H9 (cell line): Measurements from ENCODE around the gene PHLDA1. TPM values are rescaled to one million over a fixed set of nuclear protein-coding genes. Genes with fewer than 3 reads are reported as not detected.

Source experiments
- DNase-seq: peaks from one replicate; pipeline ENCODE4 v3.0.0-alpha.2; 2017
- H2AFZ ChIP-seq: one replicate; pipeline ENCODE4 v1.6.1; 2013; ENCODE audit warnings: mild to moderate bottlenecking, low read length, control low read depth, moderate library complexity
- H2AK5ac ChIP-seq: 2 replicates; pipeline ENCODE4 v1.6.1; 2013; ENCODE audit warnings: low read length, control low read depth, mixed read lengths; ENCODE audit not compliant: insufficient read length
- H2BK120ac ChIP-seq: one replicate; pipeline ENCODE4 v1.6.1; 2013; ENCODE audit warnings: low read depth, mild to moderate bottlenecking, low read length, control low read depth, inconsistent platforms; ENCODE audit not compliant: poor library complexity, severe bottlenecking
- H2BK12ac ChIP-seq: 2 replicates; pipeline ENCODE4 v1.6.1; 2013; ENCODE audit warnings: low read length, control low read depth, mixed read lengths, low read depth; ENCODE audit not compliant: insufficient read length
- H2BK15ac ChIP-seq: 2 replicates; pipeline ENCODE4 v1.6.1; 2013; ENCODE audit warnings: low read depth, low read length, control low read depth
- H2BK20ac ChIP-seq: one replicate; pipeline ENCODE4 v1.6.1; 2013; ENCODE audit warnings: low read depth, mild to moderate bottlenecking, low read length, control low read depth, inconsistent platforms; ENCODE audit not compliant: poor library complexity, severe bottlenecking
- H2BK5ac ChIP-seq: 2 replicates; pipeline ENCODE4 v1.6.1; 2013; ENCODE audit warnings: low read length, control low read depth, mixed read lengths; ENCODE audit not compliant: insufficient read length
- H3K14ac ChIP-seq: 2 replicates; pipeline ENCODE4 v1.6.1; 2013; ENCODE audit warnings: low read length, control low read depth; ENCODE audit not compliant: insufficient read depth
- H3K18ac ChIP-seq: 2 replicates; pipeline ENCODE4 v1.6.1; 2013; ENCODE audit warnings: low read depth, mild to moderate bottlenecking, mixed read lengths, low read length, control low read depth; ENCODE audit not compliant: insufficient read length
- H3K23ac ChIP-seq: 2 replicates; pipeline ENCODE4 v1.6.1; 2013; ENCODE audit warnings: low read length, control low read depth, mixed read lengths, low read depth; ENCODE audit not compliant: insufficient read length
- H3K23me2 ChIP-seq: 2 replicates; pipeline ENCODE4 v1.6.1; 2013; ENCODE audit warnings: low read depth, mild to moderate bottlenecking, mixed read lengths, low read length, control low read depth; ENCODE audit not compliant: insufficient read length, poor library complexity, severe bottlenecking
- H3K27ac ChIP-seq: 2 replicates; pipeline ENCODE4 v1.5.1; 2013; ENCODE audit warnings: low read length, control low read depth, mixed read lengths, low read depth; ENCODE audit not compliant: insufficient read length
- H3K27me3 ChIP-seq: 2 replicates; pipeline ENCODE4 v1.6.1; 2013; ENCODE audit warnings: low read length, control low read depth, inconsistent platforms; ENCODE audit not compliant: insufficient read depth
- H3K4ac ChIP-seq: 2 replicates; pipeline ENCODE4 v1.6.1; 2013; ENCODE audit warnings: low read depth, mild to moderate bottlenecking, control low read depth, inconsistent platforms, low read length, moderate library complexity
- H3K4me1 ChIP-seq: 2 replicates; pipeline ENCODE4 v1.6.1; 2013; ENCODE audit warnings: low read length, control low read depth, inconsistent platforms; ENCODE audit not compliant: insufficient read depth
- H3K4me2 ChIP-seq: 2 replicates; pipeline ENCODE4 v1.6.1; 2013; ENCODE audit warnings: low read length, control low read depth, mixed read lengths; ENCODE audit not compliant: insufficient read length, insufficient read depth
- H3K56ac ChIP-seq: 2 replicates; pipeline ENCODE4 v1.6.1; 2013; ENCODE audit warnings: low read depth, mild to moderate bottlenecking, mixed read lengths, low read length, control low read depth; ENCODE audit not compliant: insufficient read length
- H3K79me1 ChIP-seq: 2 replicates; pipeline ENCODE4 v1.6.1; 2013; ENCODE audit warnings: low read depth, mild to moderate bottlenecking, moderate library complexity, low read length, control low read depth, inconsistent platforms; ENCODE audit not compliant: insufficient read depth, poor library complexity, severe bottlenecking
- H3K79me2 ChIP-seq: 2 replicates; pipeline ENCODE4 v1.6.1; 2013; ENCODE audit warnings: low read length, control low read depth, inconsistent platforms; ENCODE audit not compliant: insufficient read depth
- H3K9ac ChIP-seq: 2 replicates; pipeline ENCODE4 v1.6.1; 2013; ENCODE audit warnings: low read length, control low read depth, mixed read lengths; ENCODE audit not compliant: insufficient read length; ENCODE audit errors: extremely low read depth
- H3K9me3 ChIP-seq: one replicate; pipeline ENCODE4 v1.6.1; 2013; ENCODE audit warnings: low read depth, low read length, inconsistent platforms; ENCODE audit not compliant: control insufficient read depth
- H3T11ph ChIP-seq: one replicate; pipeline ENCODE4 v1.6.1; 2013; ENCODE audit warnings: mild to moderate bottlenecking, low read length, control low read depth, inconsistent platforms
- H4K20me1 ChIP-seq: one replicate; pipeline ENCODE4 v1.6.1; 2013; ENCODE audit not compliant: control insufficient read depth, insufficient read length, insufficient read depth
- H4K5ac ChIP-seq: 2 replicates; pipeline ENCODE4 v1.6.1; 2013; ENCODE audit warnings: low read depth, mild to moderate bottlenecking, mixed read lengths, low read length, control low read depth; ENCODE audit not compliant: insufficient read length
- H4K8ac ChIP-seq: replicated peaks from 2 replicates; pipeline ENCODE4 v1.6.1; 2013; ENCODE audit warnings: low read length, control low read depth, mixed read lengths, low read depth; ENCODE audit not compliant: insufficient read length
- H4K91ac ChIP-seq: 2 replicates; pipeline ENCODE4 v1.6.1; 2013; ENCODE audit warnings: low read depth, mild to moderate bottlenecking, moderate library complexity, mixed read lengths, low read length, control low read depth; ENCODE audit not compliant: insufficient read length
- H3K27ac Mint-ChIP-seq, 3 experiments: 2 replicates in 2 of 3; 3 replicates in 1 of 3; pipeline ENCODE4 v1.8.0; 2020 to 2021; ENCODE audit warnings: mixed read lengths in 3 of 3, mild to moderate bottlenecking in 1 of 3, moderate library complexity in 1 of 3
- H3K27me3 Mint-ChIP-seq: 2 replicates; pipeline ENCODE4 v1.8.0; 2021; ENCODE audit warnings: low read depth, mild to moderate bottlenecking, moderate library complexity, mixed read lengths
- H3K36me3 Mint-ChIP-seq, 3 experiments: 2 replicates in 2 of 3; 3 replicates in 1 of 3; pipeline ENCODE4 v1.8.0; 2020 to 2021; ENCODE audit warnings: low read depth in 3 of 3, mixed read lengths in 3 of 3; ENCODE audit not compliant: insufficient read depth in 1 of 3
- H3K4me1 Mint-ChIP-seq, 2 experiments: 2 replicates each; pipeline ENCODE4 v1.8.0; 2020; ENCODE audit warnings: mixed read lengths in 2 of 2
- H3K4me3 Mint-ChIP-seq, 2 experiments: 2 replicates in 1 of 2; 3 replicates in 1 of 2; pipeline ENCODE4 v1.8.0; 2020 to 2021; ENCODE audit warnings: mild to moderate bottlenecking in 2 of 2, mixed read lengths in 2 of 2, moderate library complexity in 1 of 2
- H3K9me3 Mint-ChIP-seq, 2 experiments: 2 replicates in 1 of 2; 3 replicates in 1 of 2; pipeline ENCODE4 v1.8.0; 2020; ENCODE audit warnings: mild to moderate bottlenecking in 2 of 2, mixed read lengths in 2 of 2, moderate library complexity in 1 of 2
- CTCF ChIP-seq: fragments of 200-600 bp; sonication (generic); conservative IDR thresholded peaks from 3 replicates; pipeline ENCODE4 v1.8.0; 2021; ENCODE audit warnings: antibody characterized with exemption, mild to moderate bottlenecking
- WGBS: extraction: QIAGEN DNeasy Blood & Tissue Kit; methylation state at CpG from one replicate; pipeline ENCODE4 v1.1.7; 2013; ENCODE audit warnings: missing lambda C conversion rate, low lambda C conversion rate, mixed read lengths; ENCODE audit not compliant: insufficient read length; ENCODE audit errors: extremely low coverage; 5-methylcytosine and 5-hydroxymethylcytosine counted together
- total RNA-seq: library from RNA; stranded (reverse); gene quantifications from 2 replicates; pipeline ENCODE4 v1.2.1, GENCODE V29; 2021

PHLDA1 gene
- total RNA-seq, 1 experiment from 2014 or later: 106 TPM

GRCh38 chr12:76035045-76035444 is 3.5 kb upstream of the PHLDA1 start:
- H3K27ac Mint-ChIP-seq: peak overlapping the region in 2 of 3 experiments; percentile 19 to 69; a peak in 4 of 7 replicates
- H2BK15ac ChIP-seq: no peak overlapping the region
- H4K20me1 ChIP-seq: no peaks in the 10 kb centered on the region

More at GRCh38 chr12:76035045-76035444, 3.5 kb upstream of the PHLDA1 start:
- peaks cover 40 to 47% of the 10 kb centered on the region in 2 experiments for H3K4me1 Mint-ChIP-seq
- no peak overlapping the region for H3K4ac ChIP-seq
- no peaks in the 10 kb centered on the region for H3K9me3 ChIP-seq
- H3K14ac ChIP-seq: no peak overlapping the region
- peaks cover 9% of the 10 kb centered on the region for H3K23me2 ChIP-seq
- H4K8ac ChIP-seq: no peak overlapping the region
- no peak overlapping the region for H3K27ac ChIP-seq
- no peak overlapping the region for H2BK12ac ChIP-seq
- peaks cover 8% of the 10 kb centered on the region; the same call in 1 of the 2 replicates for H3K4me1 ChIP-seq
- no peak overlapping the region for H2AK5ac ChIP-seq
- H4K91ac ChIP-seq: no peak overlapping the region
- peaks cover 7% of the 10 kb centered on the region; the same call in 1 of the 2 replicates for H3K79me2 ChIP-seq
- no peak overlapping the region for H2BK20ac ChIP-seq
- no peak overlapping the region for H3T11ph ChIP-seq
- no peaks in the 10 kb centered on the region for H3K27me3 ChIP-seq
- H3K56ac ChIP-seq: no peak overlapping the region
- no peak overlapping the region for H2AFZ ChIP-seq
- H3K18ac ChIP-seq: no peak overlapping the region
- no CpG with 5 or more reads among the region's 3 CpGs for WGBS
- no peak for DNase-seq
- no peaks in the 10 kb centered on the region; a peak in 1 of 5 replicates for H3K9me3 Mint-ChIP-seq
- no peak overlapping the region for H4K5ac ChIP-seq
- H3K23ac ChIP-seq: no peak overlapping the region
- TF ChIP-seq CTCF: no peak
- H3K27me3 Mint-ChIP-seq: peaks cover 3% of the 10 kb centered on the region
- H3K79me1 ChIP-seq: no peaks in the 10 kb centered on the region
- H3K36me3 Mint-ChIP-seq: peaks cover 0 to 11% (median 4%) of the 10 kb centered on the region in 3 experiments; a peak in 4 of 7 replicates
- no peak overlapping the region for H2BK5ac ChIP-seq
- H3K4me2 ChIP-seq: no peak overlapping the region
- H2BK120ac ChIP-seq: no peak overlapping the region
- no peak overlapping the region for H3K4me3 Mint-ChIP-seq
- H3K9ac ChIP-seq: no peak overlapping the region
